Activated CD8-positive, alpha-beta memory T cell treated with anti-CD3 and anti-CD28 coated beads, Interleukin-2, amount 50 U/mL, for 24 hours (primary cell): ENCODE measurements around the gene COX6A2.

Experiments
- DNase-seq: peaks from one replicate; pipeline ENCODE4 v3.0.0-alpha.2; 2020; ENCODE audit errors: extremely low read depth

COX6A2 gene

GRCh38 chr16:31428279-31428597, at the start of gene COX6A2:
TSS of gene COX6A2 (minus strand) at chr16:31428360. CDS start at chr16:31428325, 35 bp downstream.
- no peak for DNase-seq

- no peak for DNase-seq
These were observed 49.4 kb upstream of the COX6A2 start for GRCh38 chr16:31477220-31478216.

GRCh38 chr16:31476303-31477219, 48.4 kb upstream of the COX6A2 start:
- peak; percentile 65 for DNase-seq

GRCh38 chr16:31475946-31476302, 47.8 kb upstream of the COX6A2 start:
- no peak for DNase-seq

- no peak for DNase-seq
These were observed 46.9 kb upstream of the COX6A2 start for GRCh38 chr16:31474773-31475738.

GRCh38 chr16:31474173-31474714, 46.1 kb upstream of the COX6A2 start:
- DNase-seq = no peak

- DNase-seq = no peak
These were observed 45.3 kb upstream of the COX6A2 start for GRCh38 chr16:31473264-31473984.

GRCh38 chr16:31472709-31473203, 44.6 kb upstream of the COX6A2 start:
- no peak for DNase-seq

GRCh38 chr16:31471875-31472708, 43.9 kb upstream of the COX6A2 start, which contains the start of gene TGFB1I1:
TSS of gene TGFB1I1 (plus strand) at chr16:31472152. CDS start at chr16:31472189, 37 bp downstream.
- DNase-seq = no peak

- DNase-seq = no peak
These were observed 43.2 kb upstream of the COX6A2 start for GRCh38 chr16:31471241-31471874.

- no peak for DNase-seq
These were observed 42.5 kb upstream of the COX6A2 start for GRCh38 chr16:31470615-31471014.

GRCh38 chr16:31467858-31468257, 39.7 kb upstream of the COX6A2 start:
- no peak for DNase-seq

GRCh38 chr16:31467151-31467773, 39.1 kb upstream of the COX6A2 start:
- DNase-seq = no peak

GRCh38 chr16:31466381-31466841, 38.3 kb upstream of the COX6A2 start:
- DNase-seq = no peak

- no peak for DNase-seq
These were observed 37.7 kb upstream of the COX6A2 start for GRCh38 chr16:31465788-31466370.

- no peak for DNase-seq
These were observed 36.7 kb upstream of the COX6A2 start for GRCh38 chr16:31464781-31465260.

- no peak for DNase-seq
These were observed 36.2 kb upstream of the COX6A2 start for GRCh38 chr16:31464348-31464769.
